Smooth muscle cell (in vitro differentiated cells): ENCODE data around the gene RABEP1. TPM values are rescaled to one million over a fixed set of nuclear protein-coding genes. Genes with fewer than 3 reads are reported as not detected.

Experiments
- DNase-seq: peaks from one replicate; lab custom pipeline; 2025; ENCODE audit not compliant: unreplicated experiment; lab: John Stamatoyannopoulos, UW
- H2AFZ ChIP-seq: fragments of 200-600 bp; sonication (generic); 2 replicates; pipeline ENCODE4 v1.6.0; 2016; ENCODE audit warnings: antibody characterized with exemption, low read depth, mild to moderate bottlenecking
- H3F3A ChIP-seq: fragments of 200-600 bp; sonication (generic); 2 replicates; pipeline ENCODE4 v1.6.0; 2017; ENCODE audit warnings: antibody characterized with exemption, low read depth
- H3K27ac ChIP-seq: fragments of 200-600 bp; sonication (generic); 2 replicates; pipeline ENCODE4 v1.5.1; 2016; ENCODE audit warnings: low read depth, mild to moderate bottlenecking
- H3K27me3 ChIP-seq: fragments of 200-600 bp; sonication (generic); 2 replicates; pipeline ENCODE4 v1.6.1; 2016; ENCODE audit warnings: low read depth, mild to moderate bottlenecking
- H3K36me3 ChIP-seq: fragments of 200-600 bp; sonication (generic); 2 replicates; pipeline ENCODE4 v1.5.1; 2016; ENCODE audit warnings: low read depth
- H3K4me1 ChIP-seq: fragments of 200-600 bp; sonication (generic); 2 replicates; pipeline ENCODE4 v1.5.1; 2016; ENCODE audit warnings: low read depth
- H3K4me2 ChIP-seq: fragments of 200-600 bp; sonication (generic); 2 replicates; pipeline ENCODE4 v1.6.0; 2016; ENCODE audit warnings: mild to moderate bottlenecking
- H3K4me3 ChIP-seq: fragments of 200-600 bp; sonication (generic); 2 replicates; pipeline ENCODE4 v1.5.1; 2016; ENCODE audit warnings: mild to moderate bottlenecking
- H3K79me2 ChIP-seq: fragments of 200-600 bp; sonication (generic); 2 replicates; pipeline ENCODE4 v1.6.0; 2016; ENCODE audit warnings: low read depth, mild to moderate bottlenecking
- H3K9ac ChIP-seq: fragments of 200-600 bp; sonication (generic); 2 replicates; pipeline ENCODE4 v1.6.0; 2016; ENCODE audit warnings: low read depth
- H3K9me3 ChIP-seq: fragments of 200-600 bp; sonication (generic); replicated peaks from 2 replicates; pipeline ENCODE4 v1.5.1; 2016; ENCODE audit warnings: low read depth
- H4K20me1 ChIP-seq: fragments of 200-600 bp; sonication (generic); 2 replicates; pipeline ENCODE4 v1.6.0; 2016; ENCODE audit warnings: low read depth
- WGBS: methylation state at CpG from one replicate; pipeline ENCODE4 v1.1.7; 2016; ENCODE audit warnings: low lambda C conversion rate; 5-methylcytosine and 5-hydroxymethylcytosine counted together
- polyA plus RNA-seq: library from polyadenylated mRNA; unstranded; fragments of >200 nt; fragmentation: Nextera tagmentation; extraction: Ambion mirVana; gene quantifications from 2 replicates; pipeline ENCODE4 v1.2.1, GENCODE V29; 2016
- total RNA-seq: library from RNA; depleted of rRNA; stranded (reverse); fragments of >200 nt; gene quantifications from 2 replicates; pipeline ENCODE4 v1.2.3, GENCODE V29; 2014
- TF ChIP-seq, protein P1 (sequence below): fragments of 200-600 bp; sonication (generic); IDR thresholded peaks from 2 replicates; pipeline ENCODE4 v1.5.1; 2017; ENCODE audit warnings: borderline replicate concordance, mild to moderate bottlenecking, antibody characterized with exemption; ENCODE audit not compliant: insufficient read depth, poor library complexity, severe bottlenecking

Gene RABEP1
- total and polyA plus RNA-seq, 2 experiments from 2014 or later = 25.3 to 26.5 TPM

DNA sequence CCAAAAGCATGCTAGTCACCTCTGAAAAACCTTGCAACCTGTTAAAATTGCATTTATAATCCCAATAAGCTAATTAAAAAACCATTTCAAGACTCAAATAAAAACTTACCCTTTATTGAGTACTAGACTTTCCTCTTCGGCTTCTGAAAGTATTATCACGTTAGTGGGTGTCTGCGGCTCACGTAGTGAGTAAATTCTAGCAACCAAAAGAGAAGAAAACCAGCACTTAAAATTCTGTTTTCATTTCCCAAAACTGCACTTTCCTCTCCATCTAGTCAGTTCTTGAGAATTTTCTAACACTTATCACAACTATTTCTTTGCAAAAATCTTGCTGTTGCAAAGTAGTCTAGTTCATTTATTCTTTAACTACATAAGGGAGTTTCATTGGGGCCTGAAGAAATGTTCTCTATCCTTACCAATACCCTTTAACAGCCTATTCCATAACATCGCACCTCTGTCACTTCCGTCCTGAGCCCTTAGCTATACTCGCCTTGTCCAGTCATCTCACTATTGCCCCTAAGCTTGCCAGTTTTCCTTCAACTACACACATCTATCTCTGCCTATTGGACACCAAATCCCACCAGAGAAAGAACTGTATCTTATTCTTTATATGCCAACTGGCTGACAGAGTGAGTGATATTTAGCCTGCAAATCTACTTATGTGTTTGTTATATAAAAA is 128.6 kb downstream of the RABEP1 start:
- H3K4me1 ChIP-seq = peaks cover 4% of the 10 kb centered on the region
- peaks cover 14% of the 10 kb centered on the region for H3K79me2 ChIP-seq
- DNase-seq = no peak
- H3K36me3 ChIP-seq = peaks cover 36% of the 10 kb centered on the region
- peaks cover 23% of the 10 kb centered on the region for H4K20me1 ChIP-seq
- WGBS = 97% methylated on average over 7 of the region's 7 CpGs
- H3K4me2 ChIP-seq = no peak overlapping the region
- H3K9me3 ChIP-seq = no peaks in the 10 kb centered on the region
- H2AFZ ChIP-seq = no peak overlapping the region
- no peak overlapping the region for H3K4me3 ChIP-seq
- no peak overlapping the region for H3K27ac ChIP-seq
- peaks cover 7% of the 10 kb centered on the region for H3F3A ChIP-seq
- no peak overlapping the region for H3K9ac ChIP-seq
- TF ChIP-seq, protein P1, sequence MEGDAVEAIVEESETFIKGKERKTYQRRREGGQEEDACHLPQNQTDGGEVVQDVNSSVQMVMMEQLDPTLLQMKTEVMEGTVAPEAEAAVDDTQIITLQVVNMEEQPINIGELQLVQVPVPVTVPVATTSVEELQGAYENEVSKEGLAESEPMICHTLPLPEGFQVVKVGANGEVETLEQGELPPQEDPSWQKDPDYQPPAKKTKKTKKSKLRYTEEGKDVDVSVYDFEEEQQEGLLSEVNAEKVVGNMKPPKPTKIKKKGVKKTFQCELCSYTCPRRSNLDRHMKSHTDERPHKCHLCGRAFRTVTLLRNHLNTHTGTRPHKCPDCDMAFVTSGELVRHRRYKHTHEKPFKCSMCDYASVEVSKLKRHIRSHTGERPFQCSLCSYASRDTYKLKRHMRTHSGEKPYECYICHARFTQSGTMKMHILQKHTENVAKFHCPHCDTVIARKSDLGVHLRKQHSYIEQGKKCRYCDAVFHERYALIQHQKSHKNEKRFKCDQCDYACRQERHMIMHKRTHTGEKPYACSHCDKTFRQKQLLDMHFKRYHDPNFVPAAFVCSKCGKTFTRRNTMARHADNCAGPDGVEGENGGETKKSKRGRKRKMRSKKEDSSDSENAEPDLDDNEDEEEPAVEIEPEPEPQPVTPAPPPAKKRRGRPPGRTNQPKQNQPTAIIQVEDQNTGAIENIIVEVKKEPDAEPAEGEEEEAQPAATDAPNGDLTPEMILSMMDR = no peak
- no peaks in the 10 kb centered on the region for H3K27me3 ChIP-seq

DNA sequence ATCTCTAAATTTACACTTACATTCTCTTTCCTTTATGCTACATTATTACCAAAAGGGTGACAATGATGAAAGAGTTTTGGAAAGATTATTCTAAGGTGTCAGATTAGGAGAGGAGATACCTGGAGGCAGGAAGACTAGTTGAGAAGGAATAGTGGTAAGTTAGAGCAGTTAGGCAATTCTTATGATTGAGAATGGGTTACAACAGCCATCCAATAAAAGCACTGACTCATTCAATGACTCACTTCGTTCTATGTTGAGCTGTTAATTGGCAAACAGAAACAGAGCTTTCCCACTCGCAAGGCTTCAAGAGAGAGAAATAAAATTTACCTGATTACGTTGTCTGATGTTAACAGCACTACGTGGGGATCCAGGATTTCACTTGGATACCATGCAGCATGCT is 131.6 kb downstream of the RABEP1 start:
- DNase-seq = no peak
- Histone ChIP-seq H3F3A (peaks cover 7% of the 10 kb centered on the region), H2AFZ (no peak overlapping the region), H3K27me3 (no peaks in the 10 kb centered on the region), H3K9me3 (no peaks in the 10 kb centered on the region), H3K27ac (peak overlapping the region; percentile 87), H4K20me1 (peaks cover 24% of the 10 kb centered on the region), H3K4me2 (peak overlapping the region; percentile 61), H3K79me2 (peaks cover 35% of the 10 kb centered on the region), H3K4me3 (no peak overlapping the region), H3K36me3 (peaks cover 19% of the 10 kb centered on the region), H3K9ac (peak overlapping the region; percentile 59), H3K4me1 (peaks cover 11% of the 10 kb centered on the region)
- TF ChIP-seq, protein P1 = no peak
- WGBS = 10% methylated on average over 4 of the region's 4 CpGs

DNA sequence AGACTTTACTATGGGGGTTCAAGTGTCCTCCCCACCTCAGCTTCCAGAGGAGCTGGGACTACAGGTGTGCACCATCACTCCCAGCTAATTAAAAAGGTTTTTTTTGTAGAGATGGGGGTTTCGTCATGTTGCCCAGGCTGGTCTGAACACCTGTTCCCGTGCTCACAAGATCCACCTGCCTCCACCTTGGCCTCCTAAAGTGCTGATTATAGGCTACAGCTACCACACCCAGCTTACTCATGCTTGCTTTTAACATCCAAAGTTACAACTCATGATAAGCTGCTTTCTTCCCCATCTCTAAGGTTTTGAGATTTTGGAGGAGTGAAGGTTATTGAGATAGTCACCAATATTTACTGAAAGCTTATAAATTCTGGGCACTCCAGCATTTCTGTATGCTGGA is 134.8 kb downstream of the RABEP1 start:
- TF ChIP-seq, protein P1 = no peak
- Histone ChIP-seq H3K27ac (peak overlapping the region; percentile 21), H3K4me3 (no peak overlapping the region), H3K9ac (no peak overlapping the region), H2AFZ (no peak overlapping the region), H3K4me2 (no peak overlapping the region), H3K27me3 (no peaks in the 10 kb centered on the region), H3F3A (peaks cover 7% of the 10 kb centered on the region), H3K79me2 (peaks cover 47% of the 10 kb centered on the region), H3K9me3 (no peaks in the 10 kb centered on the region), H3K4me1 (peaks cover 18% of the 10 kb centered on the region), H4K20me1 (peaks cover 24% of the 10 kb centered on the region), H3K36me3 (no peaks in the 10 kb centered on the region)
- 93% methylated on average over 2 of the region's 2 CpGs for WGBS
- DNase-seq = no peak

DNA sequence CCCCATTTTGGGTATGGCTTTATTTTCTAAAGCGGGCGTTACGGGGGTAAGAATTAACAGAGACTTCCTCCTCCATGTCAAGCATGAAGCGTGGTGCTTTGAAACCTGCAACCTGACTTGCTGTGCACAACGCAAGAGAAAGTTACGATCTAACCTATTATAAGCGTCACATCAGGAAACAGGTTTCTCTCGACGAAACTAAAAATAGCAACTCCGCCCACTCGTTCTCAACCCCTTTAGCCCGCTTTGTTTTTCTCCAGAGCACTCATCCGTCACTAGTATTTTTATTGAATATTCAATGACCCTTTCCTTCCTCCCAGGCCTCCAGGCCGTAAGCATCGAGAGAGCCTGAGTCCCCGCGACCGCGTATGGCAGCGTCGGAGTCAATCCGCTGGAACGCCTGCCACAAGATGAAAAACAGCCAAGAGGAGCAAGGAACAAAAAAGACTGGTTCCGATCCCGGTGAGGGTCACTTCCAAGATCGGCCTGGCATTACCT is 136.8 kb downstream of the RABEP1 start:
- TF ChIP-seq, protein P1 = no peak
- H3K79me2 ChIP-seq = peaks cover 49% of the 10 kb centered on the region
- peak overlapping the region; percentile 96 for H3K27ac ChIP-seq
- H4K20me1 ChIP-seq = peaks cover 9% of the 10 kb centered on the region
- peak overlapping the region; percentile 96 for H3K9ac ChIP-seq
- peaks cover 7% of the 10 kb centered on the region for H3F3A ChIP-seq
- H2AFZ ChIP-seq = peak overlapping the region; percentile 60
- no peaks in the 10 kb centered on the region for H3K36me3 ChIP-seq
- H3K4me2 ChIP-seq = peak overlapping the region; percentile 95
- 1% methylated on average over 26 of the region's 26 CpGs for WGBS
- peak overlapping the region; percentile 85 for H3K4me3 ChIP-seq
- H3K27me3 ChIP-seq = no peaks in the 10 kb centered on the region
- no peak for DNase-seq
- no peaks in the 10 kb centered on the region for H3K9me3 ChIP-seq
- H3K4me1 ChIP-seq = peaks cover 14% of the 10 kb centered on the region
